H1 (cell line): Measurements from ENCODE around the gene ELOVL5. TPM values are rescaled to one million over a fixed set of nuclear protein-coding genes. Genes with fewer than 3 reads are reported as not detected.

Experiments
- CTCF ChIA-PET: fragments of 300-600 bp; sonication (Branson Sonifier 250); formaldehyde crosslinking; loops from one replicate; lab custom pipeline; 2021; ENCODE audit not compliant: partially characterized antibody; lab: Charles Lee
- POLR2A ChIA-PET: fragments of 300-600 bp; sonication (Branson Sonifier 250); formaldehyde crosslinking; loops from one replicate; lab custom pipeline; 2021; ENCODE audit warnings: inconsistent platforms; ENCODE audit not compliant: partially characterized antibody; lab: Charles Lee
- DNase-seq, 2 experiments: peaks; one replicate each; pipeline versions ENCODE4 v3.0.0 to v3.0.0-alpha.2; 2010 to 2022; ENCODE audit warnings: low spot score in 2 of 2, low read depth in 1 of 2, mixed read lengths in 1 of 2
- FAIRE-seq: peaks from 2 replicates; lab custom pipeline; 2011; peaks lifted over from hg19 to GRCh38; lab: Jason Lieb, UNC
- H2AFZ ChIP-seq: 2 replicates; pipeline ENCODE4 v1.8.1; 2012; ENCODE audit warnings: low read length, inconsistent platforms
- H2AK5ac ChIP-seq: 2 replicates; pipeline ENCODE4 v1.6.1; 2013; ENCODE audit warnings: low read depth, low read length
- H2BK120ac ChIP-seq: replicated peaks from 2 replicates; pipeline ENCODE3; 2013; ENCODE audit warnings: low read depth, low read length, inconsistent platforms
- H2BK12ac ChIP-seq: 2 replicates; pipeline ENCODE4 v1.6.1; 2013; ENCODE audit warnings: low read depth, low read length
- H2BK15ac ChIP-seq: 2 replicates; pipeline ENCODE4 v1.6.1; 2013; ENCODE audit warnings: low read length
- H2BK20ac ChIP-seq: 2 replicates; pipeline ENCODE4 v1.6.1; 2013; ENCODE audit warnings: low read length
- H2BK5ac ChIP-seq: 2 replicates; pipeline ENCODE4 v1.6.1; 2013; ENCODE audit warnings: low read depth, low read length
- H3K14ac ChIP-seq: 2 replicates; pipeline ENCODE4 v1.6.1; 2013; ENCODE audit warnings: inconsistent platforms; ENCODE audit not compliant: insufficient read length
- H3K18ac ChIP-seq: 2 replicates; pipeline ENCODE4 v1.6.1; 2013; ENCODE audit warnings: low read length; ENCODE audit errors: extremely low read depth
- H3K23ac ChIP-seq: 2 replicates; pipeline ENCODE4 v1.6.1; 2013; ENCODE audit warnings: inconsistent platforms; ENCODE audit not compliant: insufficient read length
- H3K23me2 ChIP-seq: 2 replicates; pipeline ENCODE4 v1.6.1; 2013; ENCODE audit warnings: low read depth, low read length
- H3K27ac ChIP-seq: 2 replicates; pipeline ENCODE4 v1.6.1; 2011; ENCODE audit warnings: low read depth, low read length, inconsistent platforms
- H3K27me3 ChIP-seq, 4 experiments: replicated peaks in 1 of 4; 1 replicate in 1 of 4; 2 replicates in 3 of 4; pipeline versions ENCODE4 v1.6.1 to v1.8.1; 2011 to 2013; ENCODE audit warnings: low read length in 3 of 4, mild to moderate bottlenecking in 3 of 4, inconsistent platforms in 2 of 4, mixed read lengths in 2 of 4, moderate library complexity in 1 of 4; ENCODE audit not compliant: control insufficient read depth in 3 of 4, insufficient read depth in 3 of 4; ENCODE audit errors: extremely low read depth in 1 of 4
- H3K36me3 ChIP-seq, 4 experiments: 2 replicates each; pipeline versions ENCODE4 v1.6.1 to v1.8.1; 2011 to 2013; ENCODE audit warnings: mild to moderate bottlenecking in 4 of 4, low read length in 3 of 4, moderate library complexity in 2 of 4, control low read depth in 1 of 4, inconsistent platforms in 1 of 4; ENCODE audit not compliant: insufficient read depth in 4 of 4, control insufficient read depth in 2 of 4
- H3K4ac ChIP-seq: replicated peaks from 2 replicates; pipeline ENCODE3; 2013; ENCODE audit warnings: low read length, low read depth, mixed read lengths, inconsistent platforms; ENCODE audit not compliant: insufficient read length
- H3K4me1 ChIP-seq, 4 experiments: replicated peaks in 1 of 4; 1 replicate in 1 of 4; 2 replicates in 3 of 4; pipeline versions ENCODE4 v1.6.1 to v1.8.1; 2011 to 2013; ENCODE audit warnings: low read length in 3 of 4, inconsistent platforms in 2 of 4, mixed read lengths in 1 of 4; ENCODE audit not compliant: insufficient read depth in 4 of 4, control insufficient read depth in 3 of 4
- H3K4me2 ChIP-seq, 2 experiments: 2 replicates each; pipeline versions ENCODE4 v1.6.1 to v1.8.1; 2011 to 2013; ENCODE audit warnings: low read depth in 2 of 2, low read length in 2 of 2, control low read depth in 1 of 2, inconsistent platforms in 1 of 2, mild to moderate bottlenecking in 1 of 2; ENCODE audit not compliant: insufficient read depth in 1 of 2
- H3K4me3 ChIP-seq, 4 experiments: fragments of 200-600, 300-600 bp in 1 of 4; sonication (generic), shearing (Covaris generic), sonication (Bioruptor Twin) in 1 of 4; 2 replicates each; pipeline versions ENCODE4 v1.5.1 to v1.8.1; 2011 to 2016; ENCODE audit warnings: low read length in 4 of 4, low read depth in 3 of 4, control low read depth in 2 of 4, inconsistent platforms in 2 of 4, mild to moderate bottlenecking in 2 of 4, mixed read lengths in 1 of 4, moderate library complexity in 1 of 4; ENCODE audit not compliant: insufficient read depth in 2 of 4; ENCODE audit errors: extremely low read depth in 1 of 4
- H3K56ac ChIP-seq: replicated peaks from 2 replicates; pipeline ENCODE3; 2013; ENCODE audit warnings: low read depth, mild to moderate bottlenecking, mixed read lengths, low read length, inconsistent platforms; ENCODE audit not compliant: insufficient read length
- H3K79me1 ChIP-seq: 2 replicates; pipeline ENCODE4 v1.6.1; 2013; ENCODE audit warnings: low read depth, low read length, control low read depth
- H3K79me2 ChIP-seq, 2 experiments: 2 replicates each; pipeline versions ENCODE4 v1.6.1 to v1.8.1; 2012 to 2013; ENCODE audit warnings: low read length in 2 of 2, mild to moderate bottlenecking in 2 of 2, inconsistent platforms in 1 of 2; ENCODE audit not compliant: insufficient read depth in 2 of 2, control insufficient read depth in 1 of 2
- H3K9ac ChIP-seq, 4 experiments: replicated peaks in 1 of 4; 1 replicate in 1 of 4; 2 replicates in 3 of 4; pipeline versions ENCODE4 v1.6.1 to v1.8.1; 2011 to 2013; ENCODE audit warnings: low read depth in 3 of 4, low read length in 3 of 4, control low read depth in 2 of 4, mild to moderate bottlenecking in 2 of 4, moderate library complexity in 2 of 4, inconsistent platforms in 1 of 4; ENCODE audit errors: extremely low read depth in 1 of 4
- H3K9me3 ChIP-seq, 2 experiments: 2 replicates each; pipeline versions ENCODE4 v1.6.1 to v1.8.1; 2012 to 2013; ENCODE audit warnings: mild to moderate bottlenecking in 2 of 2, moderate library complexity in 2 of 2, control low read depth in 1 of 2, inconsistent platforms in 1 of 2, low read depth in 1 of 2, low read length in 1 of 2, mixed read lengths in 1 of 2; ENCODE audit not compliant: insufficient read depth in 2 of 2
- H4K20me1 ChIP-seq, 2 experiments: replicated peaks in 1 of 2; 2 replicates each; pipeline versions ENCODE3 to v1.8.1; 2011 to 2013; ENCODE audit warnings: inconsistent platforms in 2 of 2, low read length in 2 of 2, mild to moderate bottlenecking in 1 of 2; ENCODE audit not compliant: insufficient read depth in 2 of 2, control insufficient read depth in 1 of 2
- H4K5ac ChIP-seq: 2 replicates; pipeline ENCODE4 v1.6.1; 2013; ENCODE audit warnings: low read length, low read depth, mixed read lengths, inconsistent platforms; ENCODE audit not compliant: insufficient read length
- H4K8ac ChIP-seq: 2 replicates; pipeline ENCODE4 v1.8.0; 2013; ENCODE audit warnings: mild to moderate bottlenecking, moderate library complexity, low read length, inconsistent platforms; ENCODE audit not compliant: insufficient read depth; ENCODE audit errors: extremely low read depth
- H4K91ac ChIP-seq: replicated peaks from 2 replicates; pipeline ENCODE3; 2013; ENCODE audit warnings: low read length, mixed read lengths, inconsistent platforms; ENCODE audit not compliant: insufficient read length
- ATF2 ChIP-seq: IDR thresholded peaks from 2 replicates; pipeline ENCODE4 v1.6.1; 2012; ENCODE audit warnings: low read length, inconsistent platforms
- ATF3 ChIP-seq: IDR thresholded peaks from 2 replicates; pipeline ENCODE4 v1.6.1; 2011; ENCODE audit warnings: low read depth, mild to moderate bottlenecking, low read length; ENCODE audit not compliant: insufficient read depth
- E2F6 ChIP-seq: IDR thresholded peaks from 2 replicates; pipeline ENCODE4 v1.6.1; 2012; ENCODE audit warnings: inconsistent platforms
- EGR1 ChIP-seq: IDR thresholded peaks from 2 replicates; pipeline ENCODE4 v1.6.1; 2011; ENCODE audit warnings: low read depth, low read length, borderline replicate concordance
- GABPA ChIP-seq: IDR thresholded peaks from 2 replicates; pipeline ENCODE4 v1.6.1; 2011; ENCODE audit warnings: mild to moderate bottlenecking, low read length, moderate library complexity, borderline replicate concordance; ENCODE audit not compliant: insufficient read depth
- HDAC6 ChIP-seq: IDR thresholded peaks from one replicate; pipeline ENCODE4 v1.7.1; 2012; ENCODE audit warnings: low read depth, mild to moderate bottlenecking, inconsistent platforms, low read length, moderate library complexity
- JUN ChIP-seq: IDR thresholded peaks from 2 replicates; pipeline ENCODE4 v1.6.1; 2011; ENCODE audit warnings: low read depth, mild to moderate bottlenecking, improper control_type of control experiment, low read length
- POU5F1 ChIP-seq: IDR thresholded peaks from 2 replicates; pipeline ENCODE4 v1.6.1; 2011; ENCODE audit warnings: low read depth, mild to moderate bottlenecking, low read length, moderate library complexity
- SP4 ChIP-seq: IDR thresholded peaks from 2 replicates; pipeline ENCODE4 v1.6.1; 2012; ENCODE audit warnings: low read length, inconsistent platforms
- TCF12 ChIP-seq: IDR thresholded peaks from 2 replicates; pipeline ENCODE4 v1.6.1; 2011; ENCODE audit warnings: low read depth, mild to moderate bottlenecking, low read length
- TEAD4 ChIP-seq: IDR thresholded peaks from 2 replicates; pipeline ENCODE4 v1.6.1; 2012; ENCODE audit warnings: low read depth, low read length, inconsistent platforms, mixed read lengths
- WGBS, 2 experiments: shearing (Covaris generic) in 1 of 2; methylation state at CpG; one replicate each; pipeline versions ENCODE4 v1.1.6 to v1.1.7; 2013 to 2015; ENCODE audit warnings: low lambda C conversion rate in 2 of 2, mixed read lengths in 2 of 2, inconsistent platforms in 1 of 2, low coverage in 1 of 2, missing lambda C conversion rate in 1 of 2; ENCODE audit not compliant: insufficient replicate concordance in 2 of 2, insufficient coverage in 1 of 2, insufficient read length in 1 of 2; ENCODE audit errors: extremely low coverage in 1 of 2, missing lambda C conversion rate in 1 of 2; 5-methylcytosine and 5-hydroxymethylcytosine counted together
- polyA plus RNA-seq, 7 experiments: library from polyadenylated mRNA; depleted of rRNA in 3 of 7; stranded (reverse) in 5 of 7; unstranded in 2 of 7; fragments of >200 nt in 5 of 7; fragments of 200-250 nt in 2 of 7; gene quantifications; 1 replicate in 5 of 7; 2 replicates in 1 of 7; 4 replicates in 1 of 7; pipeline versions ENCODE4 v1.2.1 to v1.2.3, GENCODE V29; 2011 to 2013; ENCODE audit warnings: missing spikeins in 2 of 7, mixed read lengths in 2 of 7
- total RNA-seq: library from RNA; stranded (reverse); fragmentation: NEBNext Ultra II Directional; extraction: Animal tissue kit (Norgen Biotek cat#: 25700); gene quantifications from 2 replicates; pipeline ENCODE4 v1.2.1, GENCODE V29; 2021

The ELOVL5 gene
- total and polyA plus RNA-seq, 2 of the 8 experiments (the other 6 are each of a cell fraction or from before 2014, with no cell fraction given) = 113 to 156 TPM

GRCh38 chr6:53244399-53244931, 104.3 kb downstream of the ELOVL5 start:
- no peak for FAIRE-seq
- CTCF ChIA-PET = interaction anchor here (1.0 to 1.2 kb wide), 2 partner anchors 72 to 118 kb away, joined by 4 read pairs; no protein-coding TSS in a partner anchor
- no peak for TF ChIP-seq TEAD4
- TF ChIP-seq ATF2 = no peak
- no peak for TF ChIP-seq EGR1
- no peak for TF ChIP-seq ATF3
- TF ChIP-seq E2F6 = no peak
- TF ChIP-seq HDAC6 = no peak
- no peak for TF ChIP-seq POU5F1
- no peak for TF ChIP-seq SP4
- no peak for TF ChIP-seq JUN
- TF ChIP-seq TCF12 = no peak
- no peak for TF ChIP-seq GABPA

More at GRCh38 chr6:53244399-53244931, 104.3 kb downstream of the ELOVL5 start:
- Histone ChIP-seq H3K23me2 (no peaks in the 10 kb centered on the region), H3K27me3 (no peaks in the 10 kb centered on the region), H3K56ac (no peak overlapping the region), H3K79me2 (no peaks in the 10 kb centered on the region), H3K14ac (no peak overlapping the region), H4K8ac (no peak overlapping the region), H2BK5ac (no peak overlapping the region), H2BK12ac (no peak overlapping the region), H4K5ac (no peak overlapping the region), H3K4ac (no peak overlapping the region), H3K4me2 (no peak overlapping the region), H3K36me3 (no peaks in the 10 kb centered on the region), H3K27ac (no peak overlapping the region), H2AK5ac (no peak overlapping the region), H3K9me3 (no peaks in the 10 kb centered on the region), H2BK120ac (no peak overlapping the region), H3K23ac (no peak overlapping the region), H2AFZ (no peak overlapping the region), H3K4me3 (no peak overlapping the region), H4K20me1 (no peaks in the 10 kb centered on the region), H3K4me1 (no peaks in the 10 kb centered on the region), H3K79me1 (no peaks in the 10 kb centered on the region), H3K18ac (no peak overlapping the region), H2BK15ac (no peak overlapping the region), H4K91ac (no peak overlapping the region), H2BK20ac (no peak overlapping the region), H3K9ac (no peak overlapping the region)
- DNase-seq = no peak
- POLR2A ChIA-PET = no interaction called here
- 87% methylated on average over 4 of the region's 4 CpGs; no CpG with 5 or more reads in 1 of the 2 experiments for WGBS, 2 experiments
